GM12878 (cell line): Measurements from ENCODE around the gene SAMSN1. TPM values are rescaled to one million over a fixed set of nuclear protein-coding genes. Genes with fewer than 3 reads are reported as not detected.
A peak's percentile ranks its signal among the peaks of the same experiment; 100 is the strongest.

Experiments used
- ASH2L ChIP-seq: fragments of 300-600, 200-600 bp; sonication (generic); IDR thresholded peaks from 2 replicates; pipeline ENCODE4 v1.6.1; 2017; ENCODE audit warnings: low read depth, mild to moderate bottlenecking, borderline replicate concordance
- BCL11A ChIP-seq: IDR thresholded peaks from 2 replicates; pipeline ENCODE4 v1.6.1; 2011; ENCODE audit warnings: low read depth, low read length
- CBX5 ChIP-seq: sonication (generic); IDR thresholded peaks from 2 replicates; pipeline ENCODE4 v1.6.1; 2016; ENCODE audit warnings: low read depth, moderate library complexity, mild to moderate bottlenecking, inconsistent platforms
- CHD2 ChIP-seq: IDR thresholded peaks from 2 replicates; pipeline ENCODE4 v1.6.1; 2011; ENCODE audit warnings: low read depth, low read length, improper control_type of control experiment, borderline replicate concordance
- CHD4 ChIP-seq: fragments of 200-600 bp; sonication (generic); IDR thresholded peaks from 2 replicates; pipeline ENCODE4 v1.6.1; 2016; ENCODE audit warnings: mild to moderate bottlenecking
- DPF2 ChIP-seq: fragments of 450-650 bp; IDR thresholded peaks from 2 replicates; pipeline ENCODE4 v1.6.1; 2017; ENCODE audit warnings: mild to moderate bottlenecking
- EED ChIP-seq: sonication (generic); IDR thresholded peaks from 2 replicates; pipeline ENCODE4 v1.6.1; 2016; ENCODE audit warnings: antibody characterized with exemption, low read depth
- KLF5 ChIP-seq: fragments of 450-650 bp; IDR thresholded peaks from 2 replicates; pipeline ENCODE4 v1.6.1; 2014; ENCODE audit warnings: mild to moderate bottlenecking; ENCODE audit not compliant: partially characterized antibody
- LARP7 ChIP-seq: fragments of 450-650 bp; IDR thresholded peaks from 2 replicates; pipeline ENCODE4 v1.6.1; 2017; ENCODE audit warnings: mild to moderate bottlenecking
- MYC ChIP-seq: IDR thresholded peaks from 2 replicates; pipeline ENCODE4 v1.6.1; 2011; ENCODE audit warnings: mild to moderate bottlenecking, low read length, moderate library complexity, inconsistent platforms; ENCODE audit not compliant: insufficient read depth, insufficient replicate concordance, insufficient read length, severe bottlenecking
- NBN ChIP-seq: fragments of 450-650 bp; IDR thresholded peaks from 2 replicates; pipeline ENCODE4 v1.6.1; 2016
- NR2F1 ChIP-seq: fragments of 450-650 bp; conservative IDR thresholded peaks from 2 replicates; pipeline ENCODE4 v1.6.1; 2017; ENCODE audit warnings: mild to moderate bottlenecking
- RB1 ChIP-seq: fragments of 450-650 bp; formaldehyde crosslinking; IDR thresholded peaks from 2 replicates; pipeline ENCODE4 v1.6.1; 2017; ENCODE audit warnings: mild to moderate bottlenecking, borderline replicate concordance
- RCOR1 ChIP-seq: conservative IDR thresholded peaks from 2 replicates; pipeline ENCODE4 v1.6.1; 2012; ENCODE audit warnings: low read depth, low read length, improper control_type of control experiment
- RFX5 ChIP-seq: IDR thresholded peaks from 2 replicates; pipeline ENCODE4 v1.6.1; 2011; ENCODE audit warnings: low read depth, low read length, improper control_type of control experiment
- SIN3A ChIP-seq: IDR thresholded peaks from 2 replicates; pipeline ENCODE4 v1.6.1; 2012; ENCODE audit warnings: low read depth, low read length, improper control_type of control experiment
- SMAD1 ChIP-seq: fragments of 450-650 bp; IDR thresholded peaks from 2 replicates; pipeline ENCODE4 v1.6.1; 2018; ENCODE audit warnings: mild to moderate bottlenecking, low read depth; ENCODE audit not compliant: partially characterized antibody
- SPI1 ChIP-seq: IDR thresholded peaks from 2 replicates; pipeline ENCODE4 v1.6.1; 2011; ENCODE audit warnings: low read depth, mild to moderate bottlenecking, low read length, moderate library complexity, borderline replicate concordance; ENCODE audit not compliant: insufficient read depth
- STAT3 ChIP-seq: IDR thresholded peaks from 2 replicates; pipeline ENCODE4 v1.6.1; 2011; ENCODE audit warnings: low read depth, low read length, improper control_type of control experiment
- SUZ12 ChIP-seq: fragments of 200-600 bp; sonication (generic); IDR thresholded peaks from one replicate; pipeline ENCODE4 v1.6.1; 2018; ENCODE audit warnings: antibody characterized with exemption, mild to moderate bottlenecking; ENCODE audit not compliant: unreplicated experiment
- ZBED1 ChIP-seq: IDR thresholded peaks from 2 replicates; pipeline ENCODE4 v1.6.1; 2016; ENCODE audit warnings: borderline replicate concordance
- polyA plus RNA-seq, 11 experiments: library from polyadenylated mRNA; depleted of rRNA in 4 of 11; unstranded in 6 of 11; stranded (reverse) in 5 of 11; fragments of >200 nt; fragmentation: Nextera tagmentation in 4 of 11; fragmentation: Illumina TruSeq in 1 of 11; extraction: Ambion mirVana in 4 of 11; extraction: Trizol in 1 of 11; gene quantifications; 1 replicate in 1 of 11; 2 replicates in 10 of 11; pipeline versions ENCODE4 v1.2.1 to v1.2.3, GENCODE V29; 2011 to 2016; ENCODE audit warnings: inconsistent platforms in 2 of 11, missing spikeins in 2 of 11, low read depth in 1 of 11
- total RNA-seq, 4 experiments: library from RNA; depleted of rRNA in 3 of 4; stranded (reverse); fragments of >200 nt in 3 of 4; fragmentation: Illumina TruSeq in 1 of 4; extraction: Trizol in 1 of 4; gene quantifications; 2 replicates each; pipeline versions ENCODE4 v1.2.1 to v1.2.3, GENCODE V29; 2013 to 2021
- TF ChIP-seq, protein P1 (sequence below): IDR thresholded peaks from 2 replicates; pipeline ENCODE4 v1.6.1; 2011; ENCODE audit warnings: borderline replicate concordance, low read depth, mild to moderate bottlenecking, moderate library complexity, mixed read lengths, low read length; ENCODE audit not compliant: insufficient read depth; ENCODE audit errors: extremely low read length
- TF ChIP-seq, protein P2 (sequence below): IDR thresholded peaks from 2 replicates; pipeline ENCODE4 v1.6.1; 2011; ENCODE audit warnings: low read depth, low read length, improper control_type of control experiment, borderline replicate concordance
- TF ChIP-seq, protein P3 (sequence below): fragments of 450-650 bp; IDR thresholded peaks from 2 replicates; pipeline ENCODE4 v1.6.1; 2017; ENCODE audit warnings: mild to moderate bottlenecking, low read depth, inconsistent platforms; ENCODE audit not compliant: poor library complexity, severe bottlenecking
- TF ChIP-seq, protein P4 (sequence below): fragments of 450-650 bp; conservative IDR thresholded peaks from 2 replicates; pipeline ENCODE4 v1.6.1; 2017; ENCODE audit warnings: mild to moderate bottlenecking, moderate library complexity

SAMSN1 gene
- total and polyA plus RNA-seq, 10 of the 15 experiments (the other 5 are each of a cell fraction or from before 2014, with no cell fraction given): 23.2 to 102 (median 44.9) TPM

DNA sequence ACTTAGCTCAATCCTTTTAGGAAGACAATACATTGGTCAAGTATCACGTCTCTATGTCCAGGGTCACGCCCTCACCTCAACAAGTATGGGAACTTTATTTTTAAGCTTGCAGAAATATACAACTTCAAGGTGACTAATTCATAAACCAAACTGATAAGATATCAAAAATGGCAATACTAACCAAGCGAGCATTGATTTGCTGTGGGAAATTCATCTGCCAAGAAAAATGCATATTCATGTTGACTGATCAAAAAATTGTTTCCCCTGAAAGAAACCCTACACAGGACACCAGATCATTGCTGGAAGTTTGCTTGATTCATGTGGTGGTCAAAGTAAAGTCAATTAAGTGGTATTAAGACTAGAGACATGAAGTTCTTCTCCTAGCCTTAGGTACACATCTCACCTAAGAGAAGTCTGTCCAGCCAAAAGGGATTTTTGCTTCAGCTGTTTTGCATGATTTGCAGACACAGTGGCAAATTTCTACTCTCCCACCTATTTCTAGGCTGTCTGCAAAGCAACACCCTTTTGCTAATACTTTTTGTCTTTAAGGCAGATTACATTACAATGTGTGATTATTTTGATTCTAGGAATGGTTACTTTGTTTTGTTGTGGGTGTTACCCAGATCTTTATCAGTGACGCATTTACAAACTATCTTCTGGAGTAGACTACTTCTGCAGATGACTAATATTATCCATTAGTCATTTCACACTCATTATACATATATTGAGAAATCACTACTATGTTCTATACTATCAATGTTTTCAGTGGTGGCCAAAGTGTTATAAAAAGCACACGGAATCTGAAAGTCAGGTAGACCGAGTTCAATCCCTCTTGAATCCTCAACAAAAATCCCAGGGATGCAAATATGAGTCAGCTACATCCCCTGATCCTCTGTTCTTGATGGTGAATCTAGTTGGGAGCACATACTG, 12.4 kb downstream of the SAMSN1 start (continued):
- TF ChIP-seq KLF5 (peak; percentile 41), NBN (peak; percentile 67; the same call in 1 of the 2 replicates), LARP7 (no peak), ASH2L (no peak), ZBED1 (peak; percentile 73), RB1 (no peak), RFX5 (no peak), NR2F1 (peak; percentile 78), CHD4 (no peak), SPI1 (no peak), DPF2 (peak; percentile 94), SMAD1 (peak; percentile 46), MYC (no peak), RCOR1 (peak; percentile 17; the same call in 1 of the 2 replicates), EED (peak; percentile 89), CHD2 (peak; percentile 46; the same call in 1 of the 2 replicates), SUZ12 (no peak), BCL11A (no peak; the same call in 1 of the 2 replicates), STAT3 (0 out of 2 replicates have a peak, but pooled peaks have one; percentile 66), CBX5 (0 out of 2 replicates have a peak, but pooled peaks have one; percentile 22), SIN3A (no peak)
- TF ChIP-seq, protein P1, sequence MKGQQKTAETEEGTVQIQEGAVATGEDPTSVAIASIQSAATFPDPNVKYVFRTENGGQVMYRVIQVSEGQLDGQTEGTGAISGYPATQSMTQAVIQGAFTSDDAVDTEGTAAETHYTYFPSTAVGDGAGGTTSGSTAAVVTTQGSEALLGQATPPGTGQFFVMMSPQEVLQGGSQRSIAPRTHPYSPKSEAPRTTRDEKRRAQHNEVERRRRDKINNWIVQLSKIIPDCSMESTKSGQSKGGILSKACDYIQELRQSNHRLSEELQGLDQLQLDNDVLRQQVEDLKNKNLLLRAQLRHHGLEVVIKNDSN: no peak
- TF ChIP-seq, protein P2, sequence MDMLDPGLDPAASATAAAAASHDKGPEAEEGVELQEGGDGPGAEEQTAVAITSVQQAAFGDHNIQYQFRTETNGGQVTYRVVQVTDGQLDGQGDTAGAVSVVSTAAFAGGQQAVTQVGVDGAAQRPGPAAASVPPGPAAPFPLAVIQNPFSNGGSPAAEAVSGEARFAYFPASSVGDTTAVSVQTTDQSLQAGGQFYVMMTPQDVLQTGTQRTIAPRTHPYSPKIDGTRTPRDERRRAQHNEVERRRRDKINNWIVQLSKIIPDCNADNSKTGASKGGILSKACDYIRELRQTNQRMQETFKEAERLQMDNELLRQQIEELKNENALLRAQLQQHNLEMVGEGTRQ: no peak
- TF ChIP-seq, protein P3, sequence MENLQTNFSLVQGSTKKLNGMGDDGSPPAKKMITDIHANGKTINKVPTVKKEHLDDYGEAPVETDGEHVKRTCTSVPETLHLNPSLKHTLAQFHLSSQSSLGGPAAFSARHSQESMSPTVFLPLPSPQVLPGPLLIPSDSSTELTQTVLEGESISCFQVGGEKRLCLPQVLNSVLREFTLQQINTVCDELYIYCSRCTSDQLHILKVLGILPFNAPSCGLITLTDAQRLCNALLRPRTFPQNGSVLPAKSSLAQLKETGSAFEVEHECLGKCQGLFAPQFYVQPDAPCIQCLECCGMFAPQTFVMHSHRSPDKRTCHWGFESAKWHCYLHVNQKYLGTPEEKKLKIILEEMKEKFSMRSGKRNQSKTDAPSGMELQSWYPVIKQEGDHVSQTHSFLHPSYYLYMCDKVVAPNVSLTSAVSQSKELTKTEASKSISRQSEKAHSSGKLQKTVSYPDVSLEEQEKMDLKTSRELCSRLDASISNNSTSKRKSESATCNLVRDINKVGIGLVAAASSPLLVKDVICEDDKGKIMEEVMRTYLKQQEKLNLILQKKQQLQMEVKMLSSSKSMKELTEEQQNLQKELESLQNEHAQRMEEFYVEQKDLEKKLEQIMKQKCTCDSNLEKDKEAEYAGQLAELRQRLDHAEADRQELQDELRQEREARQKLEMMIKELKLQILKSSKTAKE: peak; percentile 93
- TF ChIP-seq, protein P4, sequence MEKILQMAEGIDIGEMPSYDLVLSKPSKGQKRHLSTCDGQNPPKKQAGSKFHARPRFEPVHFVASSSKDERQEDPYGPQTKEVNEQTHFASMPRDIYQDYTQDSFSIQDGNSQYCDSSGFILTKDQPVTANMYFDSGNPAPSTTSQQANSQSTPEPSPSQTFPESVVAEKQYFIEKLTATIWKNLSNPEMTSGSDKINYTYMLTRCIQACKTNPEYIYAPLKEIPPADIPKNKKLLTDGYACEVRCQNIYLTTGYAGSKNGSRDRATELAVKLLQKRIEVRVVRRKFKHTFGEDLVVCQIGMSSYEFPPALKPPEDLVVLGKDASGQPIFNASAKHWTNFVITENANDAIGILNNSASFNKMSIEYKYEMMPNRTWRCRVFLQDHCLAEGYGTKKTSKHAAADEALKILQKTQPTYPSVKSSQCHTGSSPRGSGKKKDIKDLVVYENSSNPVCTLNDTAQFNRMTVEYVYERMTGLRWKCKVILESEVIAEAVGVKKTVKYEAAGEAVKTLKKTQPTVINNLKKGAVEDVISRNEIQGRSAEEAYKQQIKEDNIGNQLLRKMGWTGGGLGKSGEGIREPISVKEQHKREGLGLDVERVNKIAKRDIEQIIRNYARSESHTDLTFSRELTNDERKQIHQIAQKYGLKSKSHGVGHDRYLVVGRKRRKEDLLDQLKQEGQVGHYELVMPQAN: no peak
